ENCODE results near the gene SERPINB13. TPM values are rescaled to one million over a fixed set of nuclear protein-coding genes. Genes with fewer than 3 reads are reported as not detected.

SERPINB13 gene
- total and polyA plus RNA-seq, 8 donors = not detected

DNA sequence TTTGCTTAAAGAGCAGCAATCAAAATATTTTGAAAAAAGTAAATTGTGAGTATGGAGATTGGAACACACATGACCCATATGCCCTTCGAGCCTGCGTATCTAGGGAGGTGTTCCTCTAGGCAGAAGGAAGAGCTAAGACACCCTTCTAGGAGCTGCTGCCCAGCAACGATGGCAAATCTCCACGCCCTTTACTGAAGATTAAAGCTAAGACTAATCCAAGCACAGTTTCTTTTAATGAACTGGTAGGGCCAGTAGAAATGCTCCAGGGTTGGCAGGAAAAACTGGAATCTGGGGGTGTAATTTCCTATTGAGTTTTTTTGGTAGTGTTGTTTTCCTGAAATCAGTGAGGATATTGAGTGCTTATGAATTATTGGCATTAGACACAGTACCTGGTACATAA lies 712 bp upstream of the SERPINB13 start:
- TF ChIP-seq, protein P1, sequence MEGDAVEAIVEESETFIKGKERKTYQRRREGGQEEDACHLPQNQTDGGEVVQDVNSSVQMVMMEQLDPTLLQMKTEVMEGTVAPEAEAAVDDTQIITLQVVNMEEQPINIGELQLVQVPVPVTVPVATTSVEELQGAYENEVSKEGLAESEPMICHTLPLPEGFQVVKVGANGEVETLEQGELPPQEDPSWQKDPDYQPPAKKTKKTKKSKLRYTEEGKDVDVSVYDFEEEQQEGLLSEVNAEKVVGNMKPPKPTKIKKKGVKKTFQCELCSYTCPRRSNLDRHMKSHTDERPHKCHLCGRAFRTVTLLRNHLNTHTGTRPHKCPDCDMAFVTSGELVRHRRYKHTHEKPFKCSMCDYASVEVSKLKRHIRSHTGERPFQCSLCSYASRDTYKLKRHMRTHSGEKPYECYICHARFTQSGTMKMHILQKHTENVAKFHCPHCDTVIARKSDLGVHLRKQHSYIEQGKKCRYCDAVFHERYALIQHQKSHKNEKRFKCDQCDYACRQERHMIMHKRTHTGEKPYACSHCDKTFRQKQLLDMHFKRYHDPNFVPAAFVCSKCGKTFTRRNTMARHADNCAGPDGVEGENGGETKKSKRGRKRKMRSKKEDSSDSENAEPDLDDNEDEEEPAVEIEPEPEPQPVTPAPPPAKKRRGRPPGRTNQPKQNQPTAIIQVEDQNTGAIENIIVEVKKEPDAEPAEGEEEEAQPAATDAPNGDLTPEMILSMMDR (IDR thresholded peaks at IDR 0.05) = no peak
- Histone ChIP-seq H3K4me3 (no peak overlapping the region), H3K27ac (no peak overlapping the region), H3K4me1 (peaks cover 0 to 7% of the 10 kb centered on the region in 2 donors), H3K27me3 (no peaks in the 10 kb centered on the region), H3K9me3 (peaks cover 0 to 3% of the 10 kb centered on the region in 2 donors), H3K36me3 (no peaks in the 10 kb centered on the region)
- intact Hi-C loops (cut with DNase I) = no loop called here
- DNase-seq (no peak), ATAC-seq (no peak)

- no peaks in the 10 kb centered on the region for H3K36me3 ChIP-seq
- TF ChIP-seq, protein P1 (IDR thresholded peaks at IDR 0.05) = no peak
- intact Hi-C loops (cut with DNase I) = no loop called here
- H3K4me1 ChIP-seq = peaks cover 0 to 7% of the 10 kb centered on the region in 2 donors
- peaks cover 0 to 3% of the 10 kb centered on the region in 2 donors for H3K9me3 ChIP-seq
- H3K4me3 ChIP-seq = no peak overlapping the region
- H3K27me3 ChIP-seq = no peaks in the 10 kb centered on the region
- DNase-seq = no peak
- ATAC-seq = peak; percentile 68
- no peak overlapping the region for H3K27ac ChIP-seq
Observed at GRCh38 chr18:63588909-63589308, 1.8 kb downstream of the SERPINB13 start.

- intact Hi-C loops (cut with DNase I) = no loop called here
- peak in 1 of 4 donors; percentile 68 for DNase-seq
- peaks cover 0 to 3% of the 10 kb centered on the region in 2 donors for H3K9me3 ChIP-seq
- ATAC-seq = peak; percentile 62
- no peaks in the 10 kb centered on the region for H3K36me3 ChIP-seq
- peak overlapping the region in 1 of 2 donors; percentile 2 for H3K27ac ChIP-seq
- no peaks in the 10 kb centered on the region for H3K27me3 ChIP-seq
- TF ChIP-seq, protein P1 (IDR thresholded peaks at IDR 0.05) = no peak
- peaks cover 0 to under 1% of the 10 kb centered on the region in 2 donors for H3K4me1 ChIP-seq
- no peak overlapping the region for H3K4me3 ChIP-seq
Observed at GRCh38 chr18:63590373-63590772, 3.2 kb downstream of the SERPINB13 start.

- H3K36me3 ChIP-seq = no peaks in the 10 kb centered on the region
- H3K9me3 ChIP-seq = peaks cover 0 to 3% of the 10 kb centered on the region in 2 donors
- H3K4me3 ChIP-seq = no peak overlapping the region
- no peaks in the 10 kb centered on the region for H3K27me3 ChIP-seq
- H3K27ac ChIP-seq = peak overlapping the region in 1 of 2 donors; percentile 2
- TF ChIP-seq, protein P1 (IDR thresholded peaks at IDR 0.05) = no peak
- ATAC-seq (no peak), DNase-seq (no peak)
- intact Hi-C loops (cut with DNase I) = no loop called here
- no peaks in the 10 kb centered on the region for H3K4me1 ChIP-seq
Observed at GRCh38 chr18:63590966-63591695, 4.0 kb downstream of the SERPINB13 start.

GRCh38 chr18:63591725-63592124 lies 4.6 kb downstream of the SERPINB13 start:
- DNase-seq (no peak), ATAC-seq (no peak)
- TF ChIP-seq, protein P1 (IDR thresholded peaks at IDR 0.05) = no peak
- Histone ChIP-seq H3K4me3 (no peak overlapping the region), H3K4me1 (no peaks in the 10 kb centered on the region), H3K9me3 (peaks cover 0 to 3% of the 10 kb centered on the region in 2 donors), H3K27me3 (no peaks in the 10 kb centered on the region), H3K27ac (no peak overlapping the region), H3K36me3 (no peaks in the 10 kb centered on the region)
- intact Hi-C loops (cut with DNase I) = no loop called here
